HuH-7.5 (cell line): ENCODE results near the gene SMARCD3.

Source experiments
- DNase-seq: peaks from one replicate; pipeline ENCODE4 v3.0.0; 2011; ENCODE audit warnings: low spot score

Gene SMARCD3

DNA sequence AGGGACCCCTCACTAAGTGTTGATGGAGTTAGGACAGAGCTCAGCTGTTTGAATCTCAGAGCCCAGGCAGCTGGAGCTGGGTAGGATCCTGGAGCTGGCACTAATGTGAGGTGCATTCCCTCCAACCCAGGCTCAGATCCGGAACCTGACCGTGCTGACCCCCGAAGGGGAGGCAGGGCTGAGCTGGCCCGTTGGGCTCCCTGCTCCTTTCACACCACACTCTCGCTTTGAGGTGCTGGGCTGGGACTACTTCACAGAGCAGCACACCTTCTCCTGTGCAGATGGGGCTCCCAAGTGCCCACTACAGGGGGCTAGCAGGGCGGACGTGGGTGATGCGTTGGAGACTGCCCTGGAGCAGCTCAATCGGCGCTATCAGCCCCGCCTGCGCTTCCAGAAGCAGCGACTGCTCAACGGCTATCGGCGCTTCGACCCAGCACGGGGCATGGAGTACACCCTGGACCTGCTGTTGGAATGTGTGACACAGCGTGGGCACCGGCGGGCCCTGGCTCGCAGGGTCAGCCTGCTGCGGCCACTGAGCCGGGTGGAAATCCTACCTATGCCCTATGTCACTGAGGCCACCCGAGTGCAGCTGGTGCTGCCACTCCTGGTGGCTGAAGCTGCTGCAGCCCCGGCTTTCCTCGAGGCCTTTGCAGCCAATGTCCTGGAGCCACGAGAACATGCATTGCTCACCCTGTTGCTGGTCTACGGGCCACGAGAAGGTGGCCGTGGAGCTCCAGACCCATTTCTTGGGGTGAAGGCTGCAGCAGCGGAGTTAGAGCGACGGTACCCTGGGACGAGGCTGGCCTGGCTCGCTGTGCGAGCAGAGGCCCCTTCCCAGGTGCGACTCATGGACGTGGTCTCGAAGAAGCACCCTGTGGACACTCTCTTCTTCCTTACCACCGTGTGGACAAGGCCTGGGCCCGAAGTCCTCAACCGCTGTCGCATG, 11.0 kb downstream of the SMARCD3 start:
- DNase-seq, result peak; percentile 11

DNA sequence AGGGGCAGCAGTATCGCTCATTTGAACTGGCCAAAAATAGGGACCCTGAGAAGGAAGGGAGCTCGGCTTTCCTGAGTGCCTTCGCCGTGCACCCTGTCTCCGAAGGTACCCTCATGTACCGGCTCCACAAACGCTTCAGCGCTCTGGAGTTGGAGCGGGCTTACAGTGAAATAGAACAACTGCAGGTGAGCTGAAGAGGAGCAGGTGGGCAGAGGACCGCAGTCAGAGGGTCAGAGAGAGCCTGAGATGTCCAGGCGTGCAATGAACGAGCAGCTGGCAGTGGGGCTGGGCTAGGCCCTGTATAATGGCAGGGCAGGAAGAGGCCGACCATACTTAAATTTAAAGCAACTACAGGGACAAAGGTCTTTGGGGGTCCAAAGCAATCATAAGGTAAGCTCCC, 12.1 kb downstream of the SMARCD3 start:
- peak; percentile 4 for DNase-seq

DNA sequence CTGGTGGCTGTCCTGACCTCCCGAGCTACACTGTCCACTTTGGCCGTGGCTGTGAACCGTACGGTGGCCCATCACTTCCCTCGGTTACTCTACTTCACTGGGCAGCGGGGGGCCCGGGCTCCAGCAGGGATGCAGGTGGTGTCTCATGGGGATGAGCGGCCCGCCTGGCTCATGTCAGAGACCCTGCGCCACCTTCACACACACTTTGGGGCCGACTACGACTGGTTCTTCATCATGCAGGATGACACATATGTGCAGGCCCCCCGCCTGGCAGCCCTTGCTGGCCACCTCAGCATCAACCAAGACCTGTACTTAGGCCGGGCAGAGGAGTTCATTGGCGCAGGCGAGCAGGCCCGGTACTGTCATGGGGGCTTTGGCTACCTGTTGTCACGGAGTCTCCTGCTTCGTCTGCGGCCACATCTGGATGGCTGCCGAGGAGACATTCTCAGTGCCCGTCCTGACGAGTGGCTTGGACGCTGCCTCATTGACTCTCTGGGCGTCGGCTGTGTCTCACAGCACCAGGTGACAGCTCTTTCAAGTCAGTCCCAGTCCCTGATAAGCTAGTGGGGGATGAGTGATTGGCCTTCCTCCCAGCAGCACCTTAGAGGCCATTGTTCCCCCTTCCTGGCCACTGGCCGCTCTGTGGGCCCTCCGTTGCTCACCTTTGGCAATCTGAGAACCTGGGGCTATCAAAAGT, 13.3 kb downstream of the SMARCD3 start:
- peak; percentile 11 for DNase-seq

DNA sequence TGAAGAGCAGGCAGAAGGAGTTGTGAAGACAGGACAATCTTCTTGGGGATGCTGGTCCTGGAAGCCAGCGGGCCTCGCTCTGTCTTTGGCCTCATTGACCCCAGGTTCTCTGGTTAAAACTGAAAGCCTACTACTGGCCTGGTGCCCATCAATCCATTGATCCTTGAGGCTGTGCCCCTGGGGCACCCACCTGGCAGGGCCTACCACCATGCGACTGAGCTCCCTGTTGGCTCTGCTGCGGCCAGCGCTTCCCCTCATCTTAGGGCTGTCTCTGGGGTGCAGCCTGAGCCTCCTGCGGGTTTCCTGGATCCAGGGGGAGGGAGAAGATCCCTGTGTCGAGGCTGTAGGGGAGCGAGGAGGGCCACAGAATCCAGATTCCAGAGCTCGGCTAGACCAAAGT, 14.7 kb downstream of the SMARCD3 start:
- no peak for DNase-seq

DNA sequence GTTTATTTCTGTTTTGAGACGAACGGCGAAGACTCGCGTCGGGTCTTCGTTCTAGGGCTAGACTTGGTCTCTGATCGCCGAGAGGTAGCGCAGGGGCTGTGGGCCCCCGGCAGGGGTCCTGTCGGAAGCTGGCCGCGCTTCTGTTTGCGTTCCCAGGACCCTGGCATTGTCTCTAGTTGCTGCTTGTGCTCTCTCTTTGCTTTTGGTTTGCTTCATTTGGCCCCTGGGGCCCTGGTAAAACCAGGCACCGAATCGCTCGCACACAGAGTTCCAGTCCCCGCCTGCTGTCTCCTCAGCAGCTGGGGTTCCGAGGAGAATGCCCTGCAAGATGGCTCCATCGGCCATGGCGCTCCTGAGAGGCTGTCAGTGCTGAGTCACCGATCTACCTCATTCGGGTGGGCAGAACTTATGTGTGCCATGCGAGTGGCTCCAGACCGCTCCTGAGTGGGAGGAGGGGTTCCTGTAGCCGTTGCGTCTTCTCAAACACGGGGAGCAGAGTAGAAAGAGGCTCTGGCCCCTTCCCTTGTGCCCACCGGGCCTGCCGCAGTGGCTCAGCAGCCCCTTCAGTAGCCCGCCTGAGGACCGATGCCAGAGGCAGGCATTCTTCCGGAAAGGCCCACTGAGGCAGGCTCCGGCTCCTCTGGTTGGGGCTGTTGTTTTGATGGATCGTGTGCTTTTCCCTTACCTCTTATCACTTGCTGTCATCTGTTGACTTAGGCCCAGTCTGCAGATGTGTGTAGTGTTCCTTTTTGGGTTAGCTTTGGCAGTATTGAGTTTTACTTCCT, 15.4 kb downstream of the SMARCD3 start:
- peak; percentile 57 for DNase-seq

DNA sequence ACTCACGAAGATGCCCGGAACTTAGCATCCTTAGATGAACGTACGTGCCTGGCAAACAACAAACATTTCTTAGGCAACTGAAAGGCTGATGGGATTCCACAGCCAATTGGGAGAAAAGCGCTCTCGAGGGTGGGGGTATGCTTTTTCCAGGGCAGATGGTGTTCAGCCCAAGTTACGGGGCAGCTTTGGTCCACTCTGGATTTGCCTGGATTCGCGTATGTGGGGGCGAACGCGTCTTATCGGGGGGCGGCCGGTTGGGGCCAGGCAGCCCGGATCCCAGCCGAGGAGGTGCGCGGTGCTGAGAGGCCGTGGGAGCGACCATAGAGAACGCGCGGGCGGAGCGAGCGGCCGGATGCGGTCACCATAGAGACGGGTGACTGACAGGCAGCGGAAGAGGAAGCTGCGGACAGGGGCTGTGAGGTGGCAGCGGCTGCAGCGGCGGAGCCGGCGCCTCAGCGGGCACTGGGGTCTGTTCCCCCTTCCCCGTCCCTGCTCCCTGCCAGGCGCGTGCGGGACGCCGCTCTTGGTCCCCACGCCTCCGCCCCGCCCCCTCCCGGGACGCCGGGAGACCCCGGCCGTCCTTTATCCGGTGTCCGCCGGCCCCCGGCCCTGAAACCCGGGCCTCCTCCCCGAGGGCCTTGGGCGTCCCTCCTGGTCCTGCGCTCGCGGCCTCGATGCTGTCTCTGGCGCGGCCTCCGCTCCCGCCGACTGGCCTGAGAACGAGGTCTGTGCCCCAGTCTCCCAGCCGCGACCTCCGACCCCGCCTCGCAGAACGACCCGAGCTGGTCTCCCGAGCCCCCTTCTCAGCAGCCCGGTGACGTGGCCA, 16.2 kb downstream of the SMARCD3 start, which contains the start of gene CHPF2:
CHPF2 (plus strand) TSS at position 393 of the 826 bp plus-strand sequence. CDS start 1,529 bp downstream, outside the sequence.
- peak; percentile 96 for DNase-seq

DNA sequence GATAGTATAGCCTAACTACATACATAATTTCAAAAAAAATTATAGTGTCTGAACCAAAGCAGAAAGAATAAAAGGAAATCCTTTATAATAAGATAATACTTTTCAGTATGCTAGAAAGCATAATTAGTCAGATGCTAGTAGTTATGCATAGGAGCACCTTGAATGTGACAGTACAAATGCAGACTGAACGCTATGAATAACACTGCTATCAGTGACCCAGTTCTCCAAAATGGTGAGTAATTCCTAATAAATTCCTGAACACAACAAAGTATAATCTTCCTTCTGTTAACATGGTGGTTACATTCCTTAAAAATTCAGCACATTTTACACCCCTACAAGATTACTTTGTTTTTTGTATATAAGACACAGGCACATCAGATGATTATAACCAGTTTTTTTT, 17.4 kb downstream of the SMARCD3 start:
- DNase-seq, result no peak

DNA sequence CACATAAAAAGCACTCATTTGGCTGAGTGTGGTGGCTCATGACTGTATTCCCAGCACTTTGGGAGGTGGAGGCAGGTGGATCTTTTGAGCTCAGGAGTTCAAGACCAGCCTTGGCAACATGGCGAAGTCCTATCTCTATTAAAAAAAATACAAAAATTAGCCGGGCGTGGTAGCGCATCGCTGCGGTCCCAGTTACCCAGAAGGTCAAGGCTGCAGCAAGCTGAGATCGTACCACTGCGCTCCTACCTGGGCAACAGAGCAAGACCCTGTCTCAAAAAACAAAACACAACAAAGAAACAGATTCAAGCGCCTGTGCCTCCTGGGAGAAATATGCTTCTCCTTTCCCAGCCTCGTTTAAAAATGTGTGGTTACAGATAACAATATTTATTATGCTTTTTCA, 19.2 kb downstream of the SMARCD3 start:
- DNase-seq, result no peak

DNA sequence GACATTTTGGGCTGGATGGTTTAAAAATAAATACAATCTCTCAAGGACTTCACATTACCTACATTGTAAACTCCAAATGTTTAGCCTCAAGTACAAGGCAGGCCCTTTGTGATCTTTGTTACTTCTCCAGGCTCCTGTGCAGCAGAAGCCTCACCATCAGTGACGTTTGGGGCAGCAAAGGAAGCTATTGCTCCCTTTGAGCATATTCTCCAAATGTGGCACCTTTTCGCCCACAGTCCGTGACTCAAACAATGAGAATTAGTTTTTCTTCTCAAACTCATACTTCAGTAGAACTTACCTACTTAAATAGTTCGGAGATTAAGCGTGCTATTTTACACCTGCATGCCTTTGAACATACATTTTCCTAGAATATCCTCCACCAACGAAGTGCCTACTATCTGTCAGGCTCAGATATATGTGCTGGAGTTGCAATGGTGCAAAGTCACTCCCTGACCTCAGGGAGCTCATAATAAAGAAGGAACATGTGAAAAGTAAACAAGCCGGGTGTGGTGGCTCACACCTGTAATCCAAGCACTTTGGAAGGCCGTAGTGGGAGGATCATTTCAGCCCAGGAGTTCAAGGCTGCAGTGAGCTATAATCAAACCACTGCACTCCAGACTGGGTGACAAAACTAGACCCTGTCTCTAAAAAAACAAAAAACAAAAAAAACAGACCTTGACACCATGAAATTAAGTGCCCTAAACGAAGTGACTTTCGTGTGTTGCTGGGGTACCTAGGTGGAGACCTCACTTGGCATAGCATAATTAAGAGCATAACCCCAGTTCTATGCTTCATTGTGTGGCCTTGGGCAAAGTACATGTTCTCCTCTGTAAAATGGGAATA, 20.2 kb downstream of the SMARCD3 start:
- DNase-seq, result no peak

DNA sequence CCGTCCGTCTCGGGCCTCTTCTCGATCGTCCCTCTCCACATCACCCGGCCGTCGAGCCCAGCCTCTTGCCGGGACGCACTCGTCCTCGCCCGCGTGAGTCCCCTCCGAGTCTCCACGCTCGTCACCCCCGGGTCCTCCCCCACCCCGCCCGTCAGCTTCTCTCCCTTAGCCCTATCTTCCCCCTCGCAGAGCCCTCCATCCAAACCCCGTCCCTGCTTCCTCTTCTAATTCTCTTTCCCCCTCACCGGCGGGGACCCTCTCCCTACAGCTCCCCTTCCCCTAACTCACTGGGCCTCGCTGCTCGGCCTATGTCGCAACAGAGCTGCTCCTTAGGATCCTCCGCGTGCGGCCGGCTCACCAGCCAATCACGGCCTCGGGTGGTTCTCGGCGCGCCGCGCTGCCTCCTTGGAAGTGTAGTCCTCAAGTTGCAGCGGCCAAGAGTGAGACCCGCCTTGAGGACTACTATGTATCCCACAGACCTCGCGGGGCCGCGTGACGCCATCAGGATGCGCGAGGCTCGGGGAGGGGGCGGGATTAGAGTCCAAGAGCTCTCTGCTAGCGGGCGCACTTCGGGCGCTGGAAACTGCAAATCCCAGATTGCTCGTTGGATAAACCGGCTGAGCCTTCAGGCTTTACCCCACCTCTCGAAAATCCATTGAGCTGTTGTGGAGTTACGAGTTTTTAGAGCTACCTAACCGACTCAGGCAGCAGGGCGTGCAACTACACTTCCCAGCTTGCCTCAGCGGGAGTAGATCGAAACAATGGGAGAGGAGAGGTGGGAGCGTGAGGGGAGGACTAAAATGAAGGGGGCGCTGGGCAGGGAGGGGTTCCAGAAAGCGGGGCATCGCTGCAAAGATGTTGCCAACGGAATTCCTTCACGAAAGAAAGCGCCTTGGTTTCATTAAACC, 21.4 kb downstream of the SMARCD3 start, which contains the start of gene ABCF2:
ABCF2 (minus strand) TSS at position 331 of the 908 bp plus-strand sequence. CDS start 747 bp downstream, outside the sequence.
- DNase-seq, result peak; percentile 98

DNA sequence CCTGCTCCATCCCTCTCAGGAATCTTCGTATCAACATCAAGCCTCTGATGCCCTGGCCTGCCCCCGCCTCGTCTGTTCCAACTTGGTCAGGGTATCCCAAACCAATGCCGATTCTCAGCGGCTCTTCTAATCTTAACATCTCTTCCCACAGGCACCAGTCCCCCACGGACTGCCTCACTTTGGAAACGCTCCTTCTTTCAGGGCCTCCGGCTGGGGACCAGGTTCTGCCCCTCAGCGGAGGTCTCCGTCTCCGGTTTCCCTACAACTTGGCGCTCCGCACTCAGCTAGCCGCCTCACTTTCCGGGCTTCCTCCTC, 22.0 kb downstream of the SMARCD3 start:
- no peak for DNase-seq

DNA sequence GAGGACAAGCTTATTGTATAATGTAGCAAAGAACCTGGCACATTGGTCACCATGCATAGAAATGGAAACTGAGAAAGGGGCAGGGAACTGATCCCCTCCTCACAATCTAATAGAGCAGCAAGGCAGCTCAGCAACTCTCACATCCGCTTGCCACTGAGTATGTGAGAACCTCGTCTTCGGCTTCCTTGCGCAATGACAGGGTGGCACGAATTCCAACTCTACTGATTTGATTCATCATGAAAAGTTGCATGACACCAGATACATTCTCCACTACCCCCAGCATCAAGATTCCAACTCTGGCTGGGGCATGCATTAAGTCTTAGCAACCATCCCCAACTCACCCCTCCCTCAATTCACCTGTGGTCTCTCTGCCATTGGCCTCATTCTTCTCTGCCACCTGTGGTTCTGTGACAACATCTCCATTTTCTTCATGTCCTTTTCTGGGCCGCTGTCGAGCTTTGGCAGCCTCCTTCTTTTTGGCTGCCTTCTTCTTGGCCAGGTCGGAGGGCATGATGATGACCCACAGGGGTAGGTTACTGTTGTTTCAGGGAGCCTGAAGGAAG, 22.5 kb downstream of the SMARCD3 start:
- no peak for DNase-seq

DNA sequence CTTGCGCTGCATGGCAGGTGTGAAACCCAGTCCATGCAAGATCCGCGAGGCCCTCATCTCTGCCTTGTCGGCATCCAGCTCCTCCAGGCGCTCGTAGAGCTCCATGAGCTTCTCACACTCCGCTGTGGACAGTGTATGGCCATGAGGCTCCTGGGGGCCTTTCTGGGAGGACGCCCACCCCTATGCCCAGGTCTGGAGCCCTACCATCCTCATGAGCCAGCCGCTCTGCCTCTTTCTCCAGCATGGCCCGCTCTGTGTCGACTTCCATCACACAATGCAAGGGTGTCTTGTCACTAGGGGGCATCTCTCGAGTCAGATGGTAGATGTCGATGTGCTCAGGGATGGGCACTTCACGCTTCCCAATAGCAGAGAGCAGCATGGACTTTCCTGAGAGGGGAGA, 24.8 kb downstream of the SMARCD3 start:
- no peak for DNase-seq

DNA sequence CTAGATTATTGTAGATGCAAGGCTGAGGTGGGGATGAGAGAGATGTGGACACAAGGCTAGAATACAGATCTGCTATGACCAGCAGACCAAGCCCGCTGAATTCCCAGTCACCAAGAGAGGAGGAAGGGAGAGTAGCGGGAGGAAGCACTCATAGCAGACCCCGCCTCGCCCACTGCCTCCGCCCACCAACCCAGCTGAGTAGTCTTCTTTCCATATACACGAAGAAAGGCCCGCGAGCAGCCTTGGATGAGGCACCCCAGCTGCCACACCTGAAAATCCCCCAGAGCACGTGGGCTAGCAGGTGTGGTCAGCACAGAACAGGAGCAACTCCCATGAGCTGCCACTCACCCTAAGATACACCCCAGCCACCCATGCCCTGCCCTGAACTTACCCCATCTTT, 30.3 kb downstream of the SMARCD3 start:
- no peak for DNase-seq

DNA sequence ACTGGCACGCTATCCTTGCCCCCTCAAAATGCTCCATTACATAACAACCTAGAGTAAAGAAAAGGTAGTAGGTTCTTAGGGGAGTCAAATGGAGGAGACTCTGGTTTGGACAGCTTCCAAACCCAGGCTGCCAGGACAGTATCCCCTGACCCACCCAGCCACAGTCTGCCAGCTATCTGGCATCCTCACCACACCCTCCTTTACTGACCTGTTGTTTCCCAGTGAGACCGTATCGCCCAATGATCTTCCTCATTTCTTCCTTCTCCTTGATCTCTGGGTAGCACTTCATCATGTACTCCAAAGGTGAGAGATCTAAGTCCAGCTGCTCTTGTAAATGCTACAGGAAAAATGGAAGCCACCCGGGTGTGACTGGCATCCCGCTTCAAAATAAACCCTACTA, 33.1 kb downstream of the SMARCD3 start:
- DNase-seq, result no peak

DNA sequence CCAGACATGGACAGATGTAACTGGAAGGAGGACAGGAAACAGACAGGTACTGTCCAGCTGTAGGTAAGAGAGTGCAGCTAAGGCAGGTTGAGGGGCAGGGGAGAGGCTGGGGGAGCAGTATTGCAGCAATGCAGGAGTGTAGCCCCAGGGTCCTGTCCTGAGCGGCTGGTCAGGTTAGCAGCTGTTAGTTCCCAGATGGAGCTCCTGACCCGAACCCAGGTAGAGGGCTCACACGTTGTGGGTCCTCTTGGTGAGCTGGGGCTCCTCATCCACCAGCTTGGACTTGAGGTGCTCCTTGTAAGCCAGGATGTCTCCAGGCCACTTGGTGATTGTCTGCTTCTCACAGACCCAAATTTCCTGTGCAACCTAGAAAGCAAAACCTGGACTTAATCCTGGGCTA, 34.7 kb downstream of the SMARCD3 start:
- no peak for DNase-seq

DNA sequence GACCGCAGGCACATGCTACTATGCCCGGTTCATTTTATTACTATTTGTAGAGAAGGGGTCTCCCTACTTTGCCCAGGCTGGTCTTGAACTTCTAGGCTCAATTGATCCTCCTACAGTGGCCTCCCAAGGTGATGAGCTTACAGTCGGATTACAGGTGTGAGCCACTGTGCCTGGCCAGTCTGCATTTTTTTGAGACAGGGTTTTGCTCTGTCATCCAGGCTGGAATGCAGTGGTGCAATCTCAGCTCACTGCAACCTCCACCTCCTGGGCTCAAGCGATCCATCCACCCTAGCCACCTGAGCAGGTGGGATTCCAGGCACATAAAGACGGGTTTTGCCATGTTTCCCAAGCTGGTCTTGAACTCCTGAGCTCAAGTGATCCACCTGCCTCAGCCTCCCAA, 35.9 kb downstream of the SMARCD3 start:
- no peak for DNase-seq

DNA sequence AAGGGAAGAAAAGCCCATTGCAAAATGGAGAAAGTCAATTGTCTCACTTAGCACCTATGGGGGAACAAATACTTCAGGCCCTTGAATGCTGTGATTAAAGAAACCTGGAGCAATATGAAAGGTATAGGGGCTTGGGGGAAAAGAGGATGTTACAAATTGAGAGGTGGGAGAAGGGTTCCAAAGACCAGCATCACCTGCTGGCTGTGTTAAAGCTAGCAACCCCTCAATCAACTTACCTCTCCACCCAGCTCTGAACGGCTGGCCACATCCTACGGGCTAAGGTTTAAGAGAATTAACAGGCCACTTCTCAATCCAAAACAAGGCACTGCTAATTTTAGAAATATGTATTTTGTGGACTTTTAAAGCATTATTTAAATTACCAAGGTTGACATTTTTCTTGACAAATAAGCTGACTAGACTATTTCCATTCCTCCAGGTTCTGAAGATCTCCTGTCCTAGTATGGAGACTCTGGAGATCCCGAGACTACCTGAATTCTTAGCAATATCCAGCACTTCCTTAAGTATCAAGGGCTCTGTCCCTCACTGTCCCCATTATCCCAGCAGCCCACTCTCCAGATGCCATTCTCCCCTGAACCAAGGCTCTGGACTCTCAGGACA, 37.2 kb downstream of the SMARCD3 start:
- no peak for DNase-seq
